ENCODE data around the gene FAM20C.
"Not testable (repeated sequence)": the region's sequence is repeated elsewhere in the genome, so short reads cannot be mapped to it uniquely, and the experiment has no call there.

Gene FAM20C

GRCh38 chr7:230274-230673 lies 37.9 kb downstream of the FAM20C start:
- DNase-seq: no peak

- DNase-seq: no peak
Measured at GRCh38 chr7:231030-231857, 38.9 kb downstream of the FAM20C start.

- DNase-seq: no peak
Measured at GRCh38 chr7:231858-232246, 39.5 kb downstream of the FAM20C start.

- no peak for DNase-seq
Measured at GRCh38 chr7:232410-233248, 40.3 kb downstream of the FAM20C start.

GRCh38 chr7:233249-234035 lies 41.1 kb downstream of the FAM20C start:
- DNase-seq: no peak

GRCh38 chr7:234051-234707 lies 41.8 kb downstream of the FAM20C start:
- no peak for DNase-seq

- DNase-seq: no peak
Measured at GRCh38 chr7:234708-235553, 42.6 kb downstream of the FAM20C start.

GRCh38 chr7:235576-236395 lies 43.4 kb downstream of the FAM20C start:
- no peak for DNase-seq

GRCh38 chr7:236967-237366 lies 44.6 kb downstream of the FAM20C start:
- DNase-seq: no peak

- DNase-seq: no peak
Measured at GRCh38 chr7:237385-237784, 45.0 kb downstream of the FAM20C start.

- no peak for DNase-seq
Measured at GRCh38 chr7:240146-240676, 47.8 kb downstream of the FAM20C start.

GRCh38 chr7:240887-241421 lies 48.6 kb downstream of the FAM20C start:
- no peak for DNase-seq

- no peak for DNase-seq
Measured at GRCh38 chr7:241513-241912, 49.1 kb downstream of the FAM20C start.

GRCh38 chr7:242826-243579 lies 50.6 kb downstream of the FAM20C start:
- not testable (repeated sequence) for DNase-seq

- not testable (repeated sequence) for DNase-seq
Measured at GRCh38 chr7:243580-243978, 51.2 kb downstream of the FAM20C start.

- no peak for DNase-seq
Measured at GRCh38 chr7:244974-245373, 52.6 kb downstream of the FAM20C start.

- DNase-seq: no peak
Measured at GRCh38 chr7:245574-246295, 53.4 kb downstream of the FAM20C start.

GRCh38 chr7:246451-246850 lies 54.1 kb downstream of the FAM20C start:
- DNase-seq: no peak

GRCh38 chr7:247181-247580 lies 54.8 kb downstream of the FAM20C start:
- no peak for DNase-seq
